Lung (tissue), 12 donors: ENCODE results near the gene PRR15. TPM values are rescaled to one million over a fixed set of nuclear protein-coding genes. Genes with fewer than 3 reads are reported as not detected.

ENCODE experiments used
- ATAC-seq: fragments of 200-7000 bp; cut with Tn5 transposase; one replicate; pipeline ENCODE4 v1.9.1; 2020; ENCODE audit warnings: moderate number of reproducible peaks; ENCODE audit not compliant: insufficient read depth, low FRiP score
- DNase-seq, 3 donors: peaks; one replicate each; pipeline ENCODE4 v3.0.0-alpha.2; 2013 to 2017
- H3K27ac ChIP-seq, 2 donors: one replicate each; pipeline ENCODE4 v1.5.1; 2013; ENCODE audit warnings: mild to moderate bottlenecking in 2 of 2, moderate library complexity in 2 of 2, control low read depth in 1 of 2, inconsistent platforms in 1 of 2, low read depth in 1 of 2, low read length in 1 of 2
- H3K27me3 ChIP-seq, 3 donors: one replicate each; pipeline ENCODE4 v1.5.1; 2013; ENCODE audit warnings: low read length in 2 of 3; ENCODE audit not compliant: control insufficient read depth in 3 of 3, insufficient read depth in 3 of 3
- H3K36me3 ChIP-seq, 4 donors: one replicate each; pipeline ENCODE4 v1.5.1; 2013; ENCODE audit warnings: low read length in 4 of 4, mild to moderate bottlenecking in 1 of 4, moderate library complexity in 1 of 4; ENCODE audit not compliant: control insufficient read depth in 4 of 4, insufficient read depth in 4 of 4
- H3K4me1 ChIP-seq, 5 donors: one replicate each; pipeline ENCODE4 v1.5.1; 2013; ENCODE audit warnings: low read length in 5 of 5, mild to moderate bottlenecking in 2 of 5, moderate library complexity in 1 of 5; ENCODE audit not compliant: control insufficient read depth in 5 of 5, insufficient read depth in 5 of 5
- H3K4me3 ChIP-seq: one replicate; pipeline ENCODE4 v1.5.1; 2013; ENCODE audit warnings: mild to moderate bottlenecking, control low read depth, moderate library complexity
- H3K9ac ChIP-seq, 2 donors: one replicate each; pipeline ENCODE4 v1.5.1; 2013; ENCODE audit warnings: low read length in 2 of 2, control low read depth in 1 of 2; ENCODE audit not compliant: insufficient read depth in 1 of 2
- H3K9me3 ChIP-seq, 4 donors: one replicate each; pipeline ENCODE4 v1.5.1; 2013; ENCODE audit warnings: low read length in 3 of 4, mild to moderate bottlenecking in 1 of 4, moderate library complexity in 1 of 4; ENCODE audit not compliant: control insufficient read depth in 4 of 4, insufficient read depth in 3 of 4
- CTCF ChIP-seq: IDR thresholded peaks from 2 replicates; pipeline ENCODE4 v1.5.1; 2012; ENCODE audit warnings: mild to moderate bottlenecking; ENCODE audit errors: control extremely low read depth, extremely low read depth
- WGBS, 2 donors: extraction: QIAGEN DNeasy Blood & Tissue Kit; methylation state at CpG; one replicate each; pipeline ENCODE4 v1.1.7; 2013; 5-methylcytosine and 5-hydroxymethylcytosine counted together
- polyA plus RNA-seq, 2 donors: library from polyadenylated mRNA; stranded (reverse); fragments of 200-250 nt; gene quantifications; one replicate each; pipeline ENCODE4 v1.2.1, GENCODE V29; 2013
- total RNA-seq, 2 donors: library from RNA; depleted of rRNA in 1 of 2; stranded (reverse); fragments of >200 nt in 1 of 2; gene quantifications; one replicate each; pipeline ENCODE4 v1.2.1, GENCODE V29; 2014 to 2021
- donor health status: control.
- donor health status: control.
- donor health status: Bipolar disorder and iron deficiency.
- donor health status: healthy.
- donor health status: DM: yes; HTN: yes; CAD: no.

PRR15 gene
- total and polyA plus RNA-seq, 4 donors, result 0.71 to 11.4 (median 7.0) TPM

- ATAC-seq (no peak), DNase-seq (no peak)
- Histone ChIP-seq H3K36me3 (no peaks in the 10 kb centered on the region), H3K27me3 (peaks cover 0 to 8% (median 4%) of the 10 kb centered on the region in 3 donors), H3K4me3 (no peak overlapping the region), H3K4me1 (peaks cover 0 to under 1% (median 0%) of the 10 kb centered on the region in 5 donors), H3K9ac (no peak overlapping the region), H3K9me3 (peaks cover 0 to 2% (median 0%) of the 10 kb centered on the region in 4 donors), H3K27ac (no peak overlapping the region)
- no peak for TF ChIP-seq CTCF
- 95 to 100% methylated on average over 2 of the region's 2 CpGs for WGBS, 2 donors
Observed at GRCh38 chr7:29614229-29614628, 50.6 kb downstream of the PRR15 start.

Other genes starting within 250 kb of the PRR15 start
- 1 to 10 TPM in 1 of 2 donors, under 1 TPM in 1; 0.20 to 2.8 TPM for gene WIPF3, start 242.7 kb downstream of the PRR15 start, total RNA-seq
- under 1 TPM; 0.23 to 0.35 TPM for gene WIPF3, start 242.7 kb downstream of the PRR15 start, polyA plus RNA-seq